GM20431 (cell line): Measurements from ENCODE around the gene DSCAML1.
"Not testable (repeated sequence)": the region's sequence is repeated elsewhere in the genome, so short reads cannot be mapped to it uniquely, and the experiment has no call there.

Experiments
- in situ Hi-C: fragments of 300-500 bp; cut with MseI, MboI; formaldehyde crosslinking; loops from one replicate; pipeline ENCODE4 v1.15.0; 2020; ENCODE audit warnings: low sequenced_read_pairs; ENCODE audit not compliant: unreplicated experiment

Gene DSCAML1

GRCh38 chr11:117475716-117476530 is 321.1 kb downstream of the DSCAML1 start:
- in situ Hi-C loops, result no loop called here

- in situ Hi-C loops, result no loop called here
Observed at GRCh38 chr11:117473481-117474091, 323.4 kb downstream of the DSCAML1 start.

DNA sequence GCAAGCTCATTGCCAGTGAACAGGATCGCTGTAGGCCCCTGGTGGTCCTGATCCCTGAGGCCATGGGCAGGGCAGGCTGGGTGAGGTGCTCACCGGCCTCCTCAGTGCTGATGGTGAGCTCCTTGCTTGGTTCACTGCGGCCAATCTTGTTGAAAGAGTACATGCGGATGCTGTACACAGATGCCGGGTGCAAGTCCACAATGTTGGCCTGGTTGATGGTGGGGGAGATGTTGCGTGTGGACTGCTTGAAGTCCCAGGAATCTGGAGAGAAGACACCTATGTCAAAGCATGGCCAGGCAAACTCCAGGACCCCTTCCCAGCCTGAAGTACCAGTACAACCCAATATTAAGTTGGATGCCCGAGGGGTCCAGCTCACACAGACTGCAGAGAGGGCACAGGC is 325.2 kb downstream of the DSCAML1 start:
- in situ Hi-C loops, result no loop called here

DNA sequence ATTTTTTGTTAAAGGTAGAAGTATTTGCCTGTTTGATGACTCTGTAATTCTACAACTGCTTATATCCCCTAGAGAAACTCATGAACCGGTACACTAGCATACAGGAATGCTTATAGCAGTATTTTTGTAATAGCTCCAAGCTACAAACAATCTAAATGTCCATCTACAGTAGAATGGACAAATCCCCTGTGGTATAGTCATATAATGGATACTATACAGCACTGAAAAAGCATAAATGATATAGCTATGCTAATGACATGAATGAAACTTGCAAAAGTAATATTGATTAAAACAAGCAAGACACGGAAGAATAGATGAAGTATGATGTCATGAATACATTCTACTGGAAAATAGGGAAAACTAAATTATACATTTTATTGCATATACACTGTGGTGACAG is 326.4 kb downstream of the DSCAML1 start:
- in situ Hi-C loops, result no loop called here

DNA sequence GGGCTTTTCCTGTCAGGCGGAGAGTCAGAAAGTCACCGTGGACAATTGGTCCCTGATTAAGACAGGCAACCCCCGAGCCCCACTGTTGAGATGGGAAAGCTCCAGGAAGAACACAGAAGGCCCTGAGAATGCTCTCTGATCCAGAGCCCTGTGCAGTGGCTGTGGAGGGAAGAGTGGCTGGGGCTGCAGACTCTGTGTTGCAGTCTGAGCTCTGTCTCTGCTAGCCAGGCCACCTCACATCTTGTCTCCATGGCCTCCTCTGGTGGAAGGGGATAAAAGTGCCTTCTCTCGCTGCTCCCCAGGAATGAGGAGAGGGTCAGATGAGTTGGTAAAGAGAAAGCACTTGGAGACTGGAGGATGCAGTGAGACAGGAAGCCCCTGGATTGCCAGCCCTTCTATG is 328.1 kb downstream of the DSCAML1 start:
- in situ Hi-C loops, result no loop called here

- in situ Hi-C loops, result no loop called here
Observed at GRCh38 chr11:117467770-117468169, 329.2 kb downstream of the DSCAML1 start.

DNA sequence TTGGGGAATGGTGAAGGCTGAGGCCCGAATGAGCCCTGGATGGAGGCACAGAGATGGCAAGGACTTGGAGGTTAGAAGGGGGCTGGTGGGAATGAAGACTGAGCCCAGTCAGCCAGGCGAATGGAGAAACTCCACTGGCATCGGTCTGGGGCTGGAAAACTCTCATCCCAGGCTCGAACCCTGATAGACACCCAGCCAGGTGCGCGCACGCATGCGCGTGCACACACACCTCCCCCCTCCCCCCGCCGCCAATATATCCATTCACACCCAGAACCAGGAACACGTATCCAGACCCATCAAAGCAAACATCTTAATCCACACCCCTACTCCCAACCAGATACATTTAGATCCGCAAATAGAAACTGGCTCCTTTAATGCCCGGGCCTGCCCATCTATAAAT is 330.1 kb downstream of the DSCAML1 start:
- in situ Hi-C loops, result no loop called here

DNA sequence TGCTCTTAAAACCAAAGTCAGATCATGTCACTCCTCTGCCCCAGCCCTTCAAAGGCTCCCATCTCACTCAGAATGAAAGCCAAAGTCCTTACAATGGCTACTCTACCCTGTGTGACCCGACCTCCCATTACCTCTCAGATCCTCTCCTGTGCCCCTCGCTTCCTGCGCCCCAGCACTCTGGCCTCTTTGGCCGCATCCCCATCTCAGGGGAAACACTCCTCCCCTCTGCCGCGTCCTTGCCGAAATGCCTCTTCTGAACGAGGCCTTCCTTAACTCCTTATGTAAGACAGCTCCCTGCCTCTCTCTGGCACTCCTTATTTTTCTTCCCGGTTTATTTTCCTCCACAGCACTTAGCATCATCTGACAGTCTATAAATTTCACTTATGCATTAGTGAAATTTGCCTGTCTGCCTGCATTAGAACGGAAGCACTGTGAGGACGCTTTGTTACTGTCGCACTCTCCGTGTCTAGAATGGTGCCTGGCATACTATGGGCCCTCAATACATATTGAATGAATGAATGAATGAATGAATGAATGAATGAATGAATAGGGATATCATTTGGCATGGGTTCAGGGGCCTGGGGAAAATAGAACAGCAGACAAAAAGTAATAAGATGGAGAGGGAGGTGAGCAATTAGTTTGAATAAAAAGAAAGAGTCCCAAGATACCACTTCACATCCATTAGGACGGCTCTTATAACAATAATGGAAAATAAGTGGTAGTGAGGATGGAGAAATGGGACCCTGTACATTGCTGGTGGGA is 331.6 kb downstream of the DSCAML1 start:
- in situ Hi-C loops, result no loop called here

- in situ Hi-C loops, result no loop called here
Observed at GRCh38 chr11:117464778-117465177, 332.2 kb downstream of the DSCAML1 start.

DNA sequence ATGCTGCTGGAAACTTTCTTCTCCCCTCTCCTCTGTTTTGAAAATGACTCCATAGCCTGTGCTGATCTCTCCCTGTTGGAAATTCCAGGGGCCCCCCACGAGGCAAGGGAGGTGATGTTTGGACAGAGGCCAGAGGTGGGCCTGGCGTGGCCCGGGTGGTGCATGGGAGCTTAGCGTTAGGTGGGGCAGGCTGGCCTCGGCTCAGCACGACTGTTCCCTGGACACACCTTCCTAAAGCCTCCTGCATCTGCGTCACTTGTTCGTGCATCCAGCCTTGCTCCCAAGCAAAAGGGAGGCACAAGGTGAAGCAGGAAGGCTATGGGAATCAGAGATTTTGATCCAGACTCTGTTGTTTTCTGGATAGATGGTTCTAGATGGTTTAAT is 334.2 kb downstream of the DSCAML1 start:
- in situ Hi-C loops, result no loop called here

GRCh38 chr11:117462183-117462863 is 334.7 kb downstream of the DSCAML1 start:
- in situ Hi-C loops, result no loop called here

GRCh38 chr11:117461396-117462182 is 335.4 kb downstream of the DSCAML1 start:
- in situ Hi-C loops, result no loop called here

DNA sequence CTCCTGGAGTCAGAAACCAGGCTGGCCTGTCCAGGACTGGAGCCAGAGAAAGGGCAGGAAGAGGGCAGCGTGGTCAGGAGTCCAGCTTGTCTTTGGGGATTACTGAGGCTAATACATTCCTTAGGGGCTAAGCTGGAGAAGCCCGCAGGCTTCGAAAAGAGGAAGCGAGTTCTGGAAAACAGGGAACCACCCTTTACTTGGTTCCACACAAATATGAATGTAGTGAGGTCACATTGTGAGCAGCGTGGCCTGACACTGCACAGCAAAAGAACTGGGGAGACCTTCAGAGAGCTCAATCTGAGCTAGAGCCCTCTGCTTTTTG is 337.1 kb downstream of the DSCAML1 start:
- in situ Hi-C loops, result no loop called here

DNA sequence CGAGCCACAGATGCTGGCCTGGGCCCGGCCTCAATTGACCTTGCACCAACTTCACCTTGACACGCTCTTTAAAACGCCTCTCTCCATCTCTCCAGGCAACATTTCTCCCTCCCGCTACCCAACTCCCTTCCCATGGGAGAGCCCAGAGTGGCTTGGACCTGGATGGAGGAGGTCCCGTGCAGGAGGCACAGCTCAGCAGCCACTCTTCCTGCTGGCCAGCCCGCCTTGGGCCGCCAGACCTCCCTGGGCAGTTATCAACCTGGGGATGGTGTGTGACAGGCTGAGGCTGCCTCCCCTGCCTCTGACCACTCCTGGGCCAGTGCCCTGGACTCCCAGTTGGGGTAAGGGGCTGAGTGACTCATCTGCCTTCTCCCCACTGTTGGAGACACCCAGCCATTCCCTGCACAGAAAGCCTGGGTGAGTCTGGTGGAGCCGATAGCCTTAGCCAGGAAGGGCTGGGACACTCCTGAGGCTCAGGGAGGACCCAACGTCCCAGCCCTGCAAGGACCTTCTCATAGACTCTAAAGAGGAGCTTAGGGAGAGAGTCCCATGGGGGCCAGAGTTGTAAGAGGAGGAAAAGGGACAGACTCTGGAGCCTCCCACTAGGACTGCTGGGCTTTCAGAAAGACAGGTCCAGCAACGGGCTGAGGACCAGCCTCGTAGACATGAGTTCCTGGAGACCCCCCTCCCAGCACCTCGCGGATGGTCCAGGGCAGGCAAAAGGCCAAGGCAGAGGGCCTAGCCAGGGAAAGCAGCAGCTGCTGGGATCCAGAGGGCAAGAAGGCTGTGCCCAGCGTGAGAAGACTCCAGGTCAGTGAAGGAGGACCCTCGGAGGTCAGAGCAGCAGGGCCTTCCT is 337.7 kb downstream of the DSCAML1 start:
- in situ Hi-C loops, result no loop called here

DNA sequence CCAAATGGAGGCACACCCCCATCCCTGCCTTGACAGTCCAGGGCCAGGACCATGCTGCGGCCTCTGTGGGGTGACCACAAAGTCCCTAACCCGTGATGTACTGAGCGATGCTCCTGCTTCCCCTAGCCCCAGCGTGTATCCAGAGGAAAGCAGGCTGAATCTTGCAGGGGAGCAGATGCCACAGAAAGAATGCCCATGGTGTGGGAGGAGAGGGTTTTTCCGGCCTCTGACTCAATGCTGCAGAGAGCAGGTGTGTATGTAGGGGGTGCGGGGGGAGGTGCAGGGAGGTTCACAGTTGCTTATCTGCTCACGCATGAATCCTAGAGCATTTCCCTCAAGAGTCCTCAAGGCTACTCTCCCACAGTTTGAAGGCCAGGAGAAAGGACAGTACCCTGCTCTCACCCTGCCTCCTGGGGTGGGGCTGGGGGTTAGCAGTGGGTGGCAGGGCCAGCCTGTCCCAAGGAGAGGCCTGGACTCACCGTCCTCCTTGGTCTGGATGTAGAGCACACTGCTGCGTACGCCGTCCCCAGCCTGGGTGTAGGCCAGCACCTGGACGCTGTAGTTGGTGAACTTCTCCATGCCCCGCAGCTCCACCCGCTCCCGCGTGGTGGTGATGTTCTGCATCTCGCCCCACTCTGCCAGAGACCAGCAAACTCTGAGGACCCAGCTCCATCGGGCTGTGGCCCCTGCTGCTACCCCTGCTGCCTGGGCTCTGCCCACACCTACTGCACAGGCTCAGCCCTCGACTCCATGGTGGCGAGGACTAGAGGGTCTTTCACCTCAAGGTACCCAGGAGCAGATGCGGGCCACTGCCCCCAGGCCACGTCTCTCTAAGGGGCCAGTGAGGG is 338.5 kb downstream of the DSCAML1 start:
- in situ Hi-C loops, result no loop called here

- in situ Hi-C loops, result no loop called here
Observed at GRCh38 chr11:117457835-117458234, 339.2 kb downstream of the DSCAML1 start.

- in situ Hi-C loops, result no loop called here
Observed at GRCh38 chr11:117457031-117457785, 339.8 kb downstream of the DSCAML1 start.

GRCh38 chr11:117456721-117457029 is 340.3 kb downstream of the DSCAML1 start:
- in situ Hi-C loops, result not testable (repeated sequence)
